HL-60 (cell line): ENCODE data around the gene CDH23.

ENCODE experiments used
- GABPA ChIP-seq: IDR thresholded peaks from 2 replicates; pipeline ENCODE4 v1.6.1; 2012; ENCODE audit warnings: low read depth
- TF ChIP-seq, protein P1 (sequence below): IDR thresholded peaks from one replicate; pipeline ENCODE4 v1.5.1; 2011; ENCODE audit warnings: low read length, control low read depth, inconsistent platforms; ENCODE audit not compliant: insufficient read depth

- TF ChIP-seq, protein P1, sequence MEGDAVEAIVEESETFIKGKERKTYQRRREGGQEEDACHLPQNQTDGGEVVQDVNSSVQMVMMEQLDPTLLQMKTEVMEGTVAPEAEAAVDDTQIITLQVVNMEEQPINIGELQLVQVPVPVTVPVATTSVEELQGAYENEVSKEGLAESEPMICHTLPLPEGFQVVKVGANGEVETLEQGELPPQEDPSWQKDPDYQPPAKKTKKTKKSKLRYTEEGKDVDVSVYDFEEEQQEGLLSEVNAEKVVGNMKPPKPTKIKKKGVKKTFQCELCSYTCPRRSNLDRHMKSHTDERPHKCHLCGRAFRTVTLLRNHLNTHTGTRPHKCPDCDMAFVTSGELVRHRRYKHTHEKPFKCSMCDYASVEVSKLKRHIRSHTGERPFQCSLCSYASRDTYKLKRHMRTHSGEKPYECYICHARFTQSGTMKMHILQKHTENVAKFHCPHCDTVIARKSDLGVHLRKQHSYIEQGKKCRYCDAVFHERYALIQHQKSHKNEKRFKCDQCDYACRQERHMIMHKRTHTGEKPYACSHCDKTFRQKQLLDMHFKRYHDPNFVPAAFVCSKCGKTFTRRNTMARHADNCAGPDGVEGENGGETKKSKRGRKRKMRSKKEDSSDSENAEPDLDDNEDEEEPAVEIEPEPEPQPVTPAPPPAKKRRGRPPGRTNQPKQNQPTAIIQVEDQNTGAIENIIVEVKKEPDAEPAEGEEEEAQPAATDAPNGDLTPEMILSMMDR: peak; percentile 66
- TF ChIP-seq GABPA: no peak
Observed at GRCh38 chr10:71773221-71773971, 376.7 kb downstream of the CDH23 start, which contains the start of gene VSIR.
